Activated naive CD8-positive, alpha-beta T cell treated with anti-CD3 and anti-CD28 coated beads, Interleukin-2, amount 50 U/mL, for 16 hours (primary cell): Measurements from ENCODE around the gene FGF18.

Experiments used
- DNase-seq: peaks from one replicate; pipeline ENCODE4 v3.0.0-alpha.2; 2020; ENCODE audit warnings: low read depth, low spot score

FGF18 gene

GRCh38 chr5:171467107-171467506 is 47.7 kb downstream of the FGF18 start:
- DNase-seq: no peak

- no peak for DNase-seq
Measured at GRCh38 chr5:171469326-171469725, 49.9 kb downstream of the FGF18 start.

GRCh38 chr5:171470420-171470819 is 51.0 kb downstream of the FGF18 start:
- no peak for DNase-seq

GRCh38 chr5:171474230-171474813 is 54.9 kb downstream of the FGF18 start:
- no peak for DNase-seq

- DNase-seq: no peak
Measured at GRCh38 chr5:171475596-171475995, 56.1 kb downstream of the FGF18 start.

- DNase-seq: no peak
Measured at GRCh38 chr5:171476701-171477100, 57.3 kb downstream of the FGF18 start.

GRCh38 chr5:171477101-171477500 is 57.7 kb downstream of the FGF18 start:
- DNase-seq: no peak

- DNase-seq: no peak
Measured at GRCh38 chr5:171477666-171478065, 58.2 kb downstream of the FGF18 start.

- no peak for DNase-seq
Measured at GRCh38 chr5:171478946-171479775, 59.7 kb downstream of the FGF18 start.

GRCh38 chr5:171479776-171480125 is 60.3 kb downstream of the FGF18 start:
- no peak for DNase-seq

GRCh38 chr5:171480239-171480638 is 60.8 kb downstream of the FGF18 start:
- no peak for DNase-seq

- DNase-seq: no peak
Measured at GRCh38 chr5:171481571-171482433, 62.4 kb downstream of the FGF18 start.

GRCh38 chr5:171482434-171482730 is 62.9 kb downstream of the FGF18 start:
- no peak for DNase-seq

- no peak for DNase-seq
Measured at GRCh38 chr5:171483551-171484135, 64.2 kb downstream of the FGF18 start.

GRCh38 chr5:171484460-171484899 is 65.0 kb downstream of the FGF18 start:
- peak; percentile 19 for DNase-seq

- DNase-seq: no peak
Measured at GRCh38 chr5:171485668-171486067, 66.2 kb downstream of the FGF18 start.

- no peak for DNase-seq
Measured at GRCh38 chr5:171486613-171487012, 67.2 kb downstream of the FGF18 start.

GRCh38 chr5:171488876-171489275 is 69.4 kb downstream of the FGF18 start:
- DNase-seq: no peak

GRCh38 chr5:171492781-171493180 is 73.3 kb downstream of the FGF18 start:
- DNase-seq: no peak

GRCh38 chr5:171493646-171494393 is 74.4 kb downstream of the FGF18 start:
- DNase-seq: no peak

GRCh38 chr5:171494452-171495121 is 75.1 kb downstream of the FGF18 start:
- DNase-seq: no peak
